ENCODE data around the gene TMEM45B. TPM values are rescaled to one million over a fixed set of nuclear protein-coding genes. Genes with fewer than 3 reads are reported as not detected.

The TMEM45B gene
- total RNA-seq, 1 experiment from 2014 or later, result 0.73 TPM

GRCh38 chr11:129885381-129885780, 69.7 kb downstream of the TMEM45B start:
- H3K27me3 ChIP-seq (ENCODE audit: control insufficient read depth, insufficient read depth, low read length), result no peaks in the 10 kb centered on the region
- H3K4me3 ChIP-seq (ENCODE audit: insufficient read depth, low read depth, low read length), result no peak overlapping the region
- DNase-seq, result no peak
- H3K36me3 ChIP-seq (replicated peaks; ENCODE audit: control insufficient read depth, insufficient read depth, low read length), result peaks cover 44% of the 10 kb centered on the region

DNA sequence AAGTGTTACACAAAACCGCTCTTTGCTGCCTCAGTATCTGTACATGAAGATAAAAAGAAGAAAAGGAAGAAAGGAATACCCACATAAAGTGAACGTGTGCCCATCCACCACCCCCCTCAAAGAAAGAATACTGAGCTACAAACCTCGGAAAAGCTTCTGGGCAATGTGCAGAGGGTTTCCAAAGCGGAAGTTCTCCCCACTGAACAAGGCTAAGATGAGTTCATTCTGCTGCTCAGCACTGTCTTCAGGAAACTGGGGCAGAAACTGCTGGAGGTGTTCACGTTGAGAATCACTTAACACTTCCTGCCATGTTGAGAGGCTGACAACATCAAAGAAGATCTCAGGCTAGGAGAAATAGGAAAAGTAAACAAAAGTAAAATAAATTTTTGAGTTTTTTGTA, 72.8 kb downstream of the TMEM45B start:
- peaks cover 35% of the 10 kb centered on the region for H3K36me3 ChIP-seq (replicated peaks; ENCODE audit: control insufficient read depth, insufficient read depth, low read length)

GRCh38 chr11:129894278-129895125, 78.9 kb downstream of the TMEM45B start:
- DNase-seq, result no peak
- H3K36me3 ChIP-seq (replicated peaks; ENCODE audit: control insufficient read depth, insufficient read depth, low read length), result peaks cover 8% of the 10 kb centered on the region
- no peaks in the 10 kb centered on the region for H3K27me3 ChIP-seq (ENCODE audit: control insufficient read depth, insufficient read depth, low read length)
- peak overlapping the region; percentile 79 for H3K4me3 ChIP-seq (ENCODE audit: insufficient read depth, low read depth, low read length)

More for the DNA sequence above, 72.8 kb downstream of the TMEM45B start:
- Histone ChIP-seq H3K4me3 (ENCODE audit: insufficient read depth, low read depth, low read length) (no peak overlapping the region), H3K27me3 (ENCODE audit: control insufficient read depth, insufficient read depth, low read length) (no peaks in the 10 kb centered on the region)
- DNase-seq, result no peak

GRCh38 chr11:129895126-129896041, 79.7 kb downstream of the TMEM45B start, which contains the start of gene NFRKB:
NFRKB (minus strand) TSS chr11:129895578; CDS start chr11:129892849, 2,729 bp downstream.
- no peaks in the 10 kb centered on the region for H3K27me3 ChIP-seq (ENCODE audit: control insufficient read depth, insufficient read depth, low read length)
- peak within 1 kb of the TSS; percentile 79 for H3K4me3 ChIP-seq (ENCODE audit: insufficient read depth, low read depth, low read length)
- peak; percentile 99 for DNase-seq
- H3K36me3 ChIP-seq (replicated peaks; ENCODE audit: control insufficient read depth, insufficient read depth, low read length), result peaks cover 7% of the 10 kb centered on the region

- Histone ChIP-seq H3K4me3 (ENCODE audit: insufficient read depth, low read depth, low read length) (peak overlapping the region; percentile 55), H3K27me3 (ENCODE audit: control insufficient read depth, insufficient read depth, low read length) (no peaks in the 10 kb centered on the region), H3K36me3 (replicated peaks; ENCODE audit: control insufficient read depth, insufficient read depth, low read length) (peaks cover 4% of the 10 kb centered on the region)
- DNase-seq, result peak; percentile 41
These were observed 80.4 kb downstream of the TMEM45B start for GRCh38 chr11:129896062-129896461.

- peaks cover 1% of the 10 kb centered on the region for H3K36me3 ChIP-seq (replicated peaks; ENCODE audit: control insufficient read depth, insufficient read depth, low read length)
- H3K27me3 ChIP-seq (ENCODE audit: control insufficient read depth, insufficient read depth, low read length), result no peaks in the 10 kb centered on the region
- H3K4me3 ChIP-seq (ENCODE audit: insufficient read depth, low read depth, low read length), result no peak overlapping the region
- DNase-seq, result no peak
These were observed 89.8 kb downstream of the TMEM45B start for GRCh38 chr11:129905402-129905801.

Other genes with a start within 250 kb of the TMEM45B start
- 33.4 and 41.1 TPM in 2 replicates for gene NFRKB, start 79.7 kb downstream of the TMEM45B start, total RNA-seq (2014; rRNA removed; shearing (Covaris generic))
- gene PRDM10, start 187.0 kb downstream of the TMEM45B start, total RNA-seq (2014; rRNA removed; shearing (Covaris generic)), result 10.6 and 13.0 TPM in 2 replicates